ENCODE data around the gene PLA1A.

- TF ChIP-seq CTCF (IDR thresholded peaks at IDR 0.05; ENCODE audit: extremely low read depth in 1 of 2, insufficient read depth in 1 of 2, low read depth in 1 of 2, low read length in 2 of 2) (no peak), POLR2A (IDR thresholded peaks at IDR 0.05; ENCODE audit: low read depth, low read length) (no peak), EZH2 (IDR thresholded peaks at IDR 0.05; ENCODE audit: borderline replicate concordance, low read depth, low read length, severe bottlenecking) (no peak), MYC (IDR thresholded peaks at IDR 0.05; ENCODE audit: low read depth, low read length) (no peak), MAX (IDR thresholded peaks at IDR 0.05; ENCODE audit: insufficient read depth, insufficient read length) (no peak), POLR2AphosphoS5 (IDR thresholded peaks at IDR 0.05; ENCODE audit: insufficient read depth, low read depth, low read length) (no peak), JUN (IDR thresholded peaks at IDR 0.05; ENCODE audit: borderline replicate concordance, insufficient read depth, insufficient read length, low read depth) (no peak)
These were observed 76.2 kb downstream of the PLA1A start for GRCh38 chr3:119673875-119674274.

Measured in endothelial cell of umbilical vein (primary cell).